SK-N-SH treated with all-trans-retinoic acid at 6 μM for 48 hours (cell line): ENCODE results near the gene HAO1.

Source experiments
- ATAC-seq: fragments of 200-7000 bp; cut with Tn5 transposase; 3 replicates; pipeline ENCODE4 v1.9.1; 2020; ENCODE audit warnings: mild to moderate bottlenecking, moderate library complexity
- ARNTL ChIP-seq: fragments of 450-650 bp; formaldehyde crosslinking; IDR thresholded peaks from 2 replicates; pipeline ENCODE4 v1.5.0; 2020; ENCODE audit warnings: low read depth, mild to moderate bottlenecking, moderate library complexity, borderline replicate concordance
- BACH2 ChIP-seq: fragments of 250-450 bp; sonication (Bioruptor Pico); IDR thresholded peaks from 2 replicates; pipeline ENCODE4 v1.9.0; 2021; ENCODE audit warnings: mild to moderate bottlenecking, borderline replicate concordance
- CREB5 ChIP-seq: fragments of 250-450 bp; sonication (Bioruptor Pico); IDR thresholded peaks from 2 replicates; pipeline ENCODE4 v1.5.1; 2020; ENCODE audit warnings: low read depth, mild to moderate bottlenecking, moderate library complexity
- CSDC2 ChIP-seq: fragments of 250-450 bp; sonication (Bioruptor Pico); IDR thresholded peaks from 2 replicates; pipeline ENCODE4 v1.5.0; 2020; ENCODE audit warnings: mild to moderate bottlenecking, moderate library complexity
- ESRRG ChIP-seq: fragments of 250-450 bp; sonication (Bioruptor Pico); IDR thresholded peaks from 2 replicates; pipeline ENCODE4 v1.6.1; 2021; ENCODE audit warnings: mild to moderate bottlenecking
- GLIS3 ChIP-seq: fragments of 250-450 bp; sonication (Bioruptor Pico); IDR thresholded peaks from 2 replicates; pipeline ENCODE4 v1.5.0; 2020; ENCODE audit warnings: mild to moderate bottlenecking, moderate library complexity
- ISL1 ChIP-seq: fragments of 250-450 bp; sonication (Bioruptor Pico); IDR thresholded peaks from 2 replicates; pipeline ENCODE4 v2.1.2; 2022; ENCODE audit warnings: mild to moderate bottlenecking, moderate library complexity
- OSR1 ChIP-seq: fragments of 250-450 bp; sonication (Bioruptor Pico); IDR thresholded peaks from 2 replicates; pipeline ENCODE4 v1.8.0; 2022; ENCODE audit warnings: moderate library complexity, mild to moderate bottlenecking, inconsistent platforms
- PATZ1 ChIP-seq: fragments of 250-450 bp; sonication (Bioruptor Pico); IDR thresholded peaks from 2 replicates; pipeline ENCODE4 v1.8.0; 2020; ENCODE audit warnings: mild to moderate bottlenecking, moderate library complexity, borderline replicate concordance
- PPARA ChIP-seq: fragments of 250-450 bp; sonication (Bioruptor Pico); IDR thresholded peaks from 2 replicates; pipeline ENCODE4 v1.5.0; 2020; ENCODE audit warnings: mild to moderate bottlenecking, borderline replicate concordance
- RARB ChIP-seq: fragments of 250-450 bp; sonication (Bioruptor Pico); IDR thresholded peaks from 2 replicates; pipeline ENCODE4 v1.8.0; 2021; ENCODE audit warnings: mild to moderate bottlenecking, moderate library complexity
- TCF4 ChIP-seq: fragments of 250-450 bp; sonication (Bioruptor Pico); IDR thresholded peaks from 2 replicates; pipeline ENCODE4 v1.8.0; 2021; ENCODE audit warnings: mild to moderate bottlenecking, moderate library complexity, borderline replicate concordance
- TOX ChIP-seq: fragments of 250-450 bp; sonication (Bioruptor Pico); IDR thresholded peaks from 2 replicates; pipeline ENCODE4 v1.8.0; 2021; ENCODE audit warnings: mild to moderate bottlenecking, moderate library complexity, borderline replicate concordance
- ZC3H10 ChIP-seq: fragments of 250-450 bp; sonication (Bioruptor Pico); IDR thresholded peaks from 2 replicates; pipeline ENCODE4 v1.5.1; 2021; ENCODE audit warnings: mild to moderate bottlenecking, moderate library complexity
- ZFP3 ChIP-seq: fragments of 250-450 bp; sonication (Bioruptor Pico); IDR thresholded peaks from 2 replicates; pipeline ENCODE4 v1.5.0; 2020; ENCODE audit warnings: mild to moderate bottlenecking, moderate library complexity
- ZFP30 ChIP-seq: fragments of 450-650 bp; formaldehyde crosslinking; IDR thresholded peaks from 2 replicates; pipeline ENCODE4 v1.5.0; 2022; ENCODE audit warnings: mild to moderate bottlenecking, moderate library complexity
- ZNF565 ChIP-seq: fragments of 450-650 bp; formaldehyde crosslinking; conservative IDR thresholded peaks from 2 replicates; pipeline ENCODE4 v1.5.0; 2020; ENCODE audit warnings: low read depth, mild to moderate bottlenecking, moderate library complexity
- ZNF70 ChIP-seq: fragments of 450-650 bp; formaldehyde crosslinking; IDR thresholded peaks from 2 replicates; pipeline ENCODE4 v1.5.0; 2020; ENCODE audit warnings: mild to moderate bottlenecking, moderate library complexity
- ZNF8 ChIP-seq: fragments of 450-650 bp; formaldehyde crosslinking; IDR thresholded peaks from 2 replicates; pipeline ENCODE4 v1.5.0; 2020; ENCODE audit warnings: mild to moderate bottlenecking, moderate library complexity
- TF ChIP-seq, protein P1 (sequence below): fragments of 250-450 bp; sonication (Bioruptor Pico); IDR thresholded peaks from 2 replicates; pipeline ENCODE4 v1.5.0; 2020; ENCODE audit warnings: mild to moderate bottlenecking, moderate library complexity
- TF ChIP-seq, protein P2 (sequence below): fragments of 250-450 bp; sonication (Bioruptor Pico); IDR thresholded peaks from 2 replicates; pipeline ENCODE4 v1.8.0; 2021; ENCODE audit warnings: low read depth, mild to moderate bottlenecking, moderate library complexity, borderline replicate concordance

HAO1 gene

DNA sequence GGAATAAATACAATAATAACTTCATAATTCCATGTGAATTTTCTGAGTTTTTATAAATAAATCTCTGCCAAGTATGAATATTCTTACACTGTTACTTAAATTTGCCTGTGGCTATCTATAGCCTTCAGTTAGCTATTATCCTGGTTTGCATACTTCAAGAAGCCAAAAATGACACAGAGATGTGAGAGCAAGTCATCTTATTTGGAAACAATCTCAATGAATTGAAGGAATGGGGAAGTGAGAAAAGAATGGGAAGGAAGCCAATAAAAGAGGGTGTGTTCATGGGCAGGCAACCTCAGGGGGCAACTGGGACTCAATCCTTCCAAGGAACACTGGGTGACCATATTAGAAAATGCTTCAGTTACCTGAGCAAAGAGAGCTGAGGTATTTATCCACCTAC, 9.9 kb downstream of the HAO1 start:
- no peak for ATAC-seq
- TF ChIP-seq ZNF565 (CRISPR knock-in tag): no peak
- no peak for TF ChIP-seq BACH2 (CRISPR knock-in tag)
- TF ChIP-seq ARNTL: no peak
- TF ChIP-seq TCF4 (CRISPR knock-in tag): no peak
- TF ChIP-seq, protein P1, sequence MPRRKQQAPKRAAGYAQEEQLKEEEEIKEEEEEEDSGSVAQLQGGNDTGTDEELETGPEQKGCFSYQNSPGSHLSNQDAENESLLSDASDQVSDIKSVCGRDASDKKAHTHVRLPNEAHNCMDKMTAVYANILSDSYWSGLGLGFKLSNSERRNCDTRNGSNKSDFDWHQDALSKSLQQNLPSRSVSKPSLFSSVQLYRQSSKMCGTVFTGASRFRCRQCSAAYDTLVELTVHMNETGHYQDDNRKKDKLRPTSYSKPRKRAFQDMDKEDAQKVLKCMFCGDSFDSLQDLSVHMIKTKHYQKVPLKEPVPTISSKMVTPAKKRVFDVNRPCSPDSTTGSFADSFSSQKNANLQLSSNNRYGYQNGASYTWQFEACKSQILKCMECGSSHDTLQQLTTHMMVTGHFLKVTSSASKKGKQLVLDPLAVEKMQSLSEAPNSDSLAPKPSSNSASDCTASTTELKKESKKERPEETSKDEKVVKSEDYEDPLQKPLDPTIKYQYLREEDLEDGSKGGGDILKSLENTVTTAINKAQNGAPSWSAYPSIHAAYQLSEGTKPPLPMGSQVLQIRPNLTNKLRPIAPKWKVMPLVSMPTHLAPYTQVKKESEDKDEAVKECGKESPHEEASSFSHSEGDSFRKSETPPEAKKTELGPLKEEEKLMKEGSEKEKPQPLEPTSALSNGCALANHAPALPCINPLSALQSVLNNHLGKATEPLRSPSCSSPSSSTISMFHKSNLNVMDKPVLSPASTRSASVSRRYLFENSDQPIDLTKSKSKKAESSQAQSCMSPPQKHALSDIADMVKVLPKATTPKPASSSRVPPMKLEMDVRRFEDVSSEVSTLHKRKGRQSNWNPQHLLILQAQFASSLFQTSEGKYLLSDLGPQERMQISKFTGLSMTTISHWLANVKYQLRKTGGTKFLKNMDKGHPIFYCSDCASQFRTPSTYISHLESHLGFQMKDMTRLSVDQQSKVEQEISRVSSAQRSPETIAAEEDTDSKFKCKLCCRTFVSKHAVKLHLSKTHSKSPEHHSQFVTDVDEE: no peak
- TF ChIP-seq CSDC2 (CRISPR knock-in tag): no peak
- no peak for TF ChIP-seq ZNF70 (CRISPR knock-in tag)
- TF ChIP-seq RARB (CRISPR knock-in tag): no peak
- TF ChIP-seq ZC3H10: no peak
- TF ChIP-seq GLIS3 (CRISPR knock-in tag): no peak
- TF ChIP-seq PPARA (CRISPR knock-in tag): no peak
- TF ChIP-seq TOX: no peak
- TF ChIP-seq CREB5 (CRISPR knock-in tag): no peak
- no peak for TF ChIP-seq OSR1 (CRISPR knock-in tag)
- no peak for TF ChIP-seq ZNF8 (CRISPR knock-in tag)
- TF ChIP-seq ESRRG (CRISPR knock-in tag): no peak
- TF ChIP-seq ZFP3 (CRISPR knock-in tag): no peak
- TF ChIP-seq, protein P2, sequence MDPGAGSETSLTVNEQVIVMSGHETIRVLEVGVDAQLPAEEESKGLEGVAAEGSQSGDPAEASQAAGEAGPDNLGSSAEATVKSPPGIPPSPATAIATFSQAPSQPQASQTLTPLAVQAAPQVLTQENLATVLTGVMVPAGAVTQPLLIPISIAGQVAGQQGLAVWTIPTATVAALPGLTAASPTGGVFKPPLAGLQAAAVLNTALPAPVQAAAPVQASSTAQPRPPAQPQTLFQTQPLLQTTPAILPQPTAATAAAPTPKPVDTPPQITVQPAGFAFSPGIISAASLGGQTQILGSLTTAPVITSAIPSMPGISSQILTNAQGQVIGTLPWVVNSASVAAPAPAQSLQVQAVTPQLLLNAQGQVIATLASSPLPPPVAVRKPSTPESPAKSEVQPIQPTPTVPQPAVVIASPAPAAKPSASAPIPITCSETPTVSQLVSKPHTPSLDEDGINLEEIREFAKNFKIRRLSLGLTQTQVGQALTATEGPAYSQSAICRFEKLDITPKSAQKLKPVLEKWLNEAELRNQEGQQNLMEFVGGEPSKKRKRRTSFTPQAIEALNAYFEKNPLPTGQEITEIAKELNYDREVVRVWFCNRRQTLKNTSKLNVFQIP (CRISPR knock-in tag): no peak
- no peak for TF ChIP-seq ISL1
- no peak for TF ChIP-seq ZFP30

DNA sequence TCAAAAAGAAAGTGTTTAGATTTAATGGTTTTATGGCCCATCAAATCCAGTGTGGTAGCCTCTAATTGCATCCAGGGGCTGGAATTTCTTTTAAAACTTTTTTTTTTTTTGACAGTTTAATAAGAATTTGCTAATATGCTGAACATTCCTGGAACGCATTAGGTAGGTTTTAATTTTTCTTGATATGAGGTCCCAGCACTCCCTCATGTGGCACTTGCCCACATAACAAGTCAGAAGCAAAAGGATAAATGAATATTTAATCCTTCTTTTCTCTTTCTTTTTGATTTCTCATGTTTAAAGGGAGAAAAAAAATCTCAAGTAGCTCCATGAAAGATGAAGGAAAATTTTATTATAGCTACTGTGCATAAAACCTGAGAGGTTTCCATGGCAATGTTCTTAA, 13.5 kb downstream of the HAO1 start:
- ATAC-seq: no peak
- TF ChIP-seq, protein P1: no peak
- TF ChIP-seq TOX (no peak), ZNF70 (CRISPR knock-in tag) (no peak), ESRRG (CRISPR knock-in tag) (no peak), PATZ1 (CRISPR knock-in tag) (no peak)
- TF ChIP-seq, protein P2 (CRISPR knock-in tag): no peak
